ENCODE results near the gene KCNH8.
"Not testable (repeated sequence)": the region's sequence is repeated elsewhere in the genome, so short reads cannot be mapped to it uniquely, and the experiment has no call there.

Gene KCNH8

DNA sequence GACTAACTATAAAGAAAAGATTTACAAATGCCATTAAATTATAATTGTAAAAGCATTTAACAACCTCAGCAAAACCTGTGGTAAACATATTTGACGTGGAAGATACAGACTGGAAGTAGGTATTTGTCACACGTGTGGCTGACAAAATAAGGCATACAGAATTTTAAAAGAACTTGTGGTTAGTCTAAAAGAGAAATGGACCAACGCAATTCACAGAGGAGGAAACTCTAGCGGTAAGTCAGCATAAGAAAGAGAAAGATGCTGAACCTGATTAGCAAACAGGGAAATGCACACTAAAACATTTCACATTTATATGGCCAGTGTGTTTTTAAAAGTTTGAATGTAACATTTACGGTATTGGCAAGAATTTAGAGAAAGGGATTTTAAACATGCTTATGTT is 35.3 kb downstream of the KCNH8 start:
- peak; percentile 4 to 39 for DNase-seq

DNA sequence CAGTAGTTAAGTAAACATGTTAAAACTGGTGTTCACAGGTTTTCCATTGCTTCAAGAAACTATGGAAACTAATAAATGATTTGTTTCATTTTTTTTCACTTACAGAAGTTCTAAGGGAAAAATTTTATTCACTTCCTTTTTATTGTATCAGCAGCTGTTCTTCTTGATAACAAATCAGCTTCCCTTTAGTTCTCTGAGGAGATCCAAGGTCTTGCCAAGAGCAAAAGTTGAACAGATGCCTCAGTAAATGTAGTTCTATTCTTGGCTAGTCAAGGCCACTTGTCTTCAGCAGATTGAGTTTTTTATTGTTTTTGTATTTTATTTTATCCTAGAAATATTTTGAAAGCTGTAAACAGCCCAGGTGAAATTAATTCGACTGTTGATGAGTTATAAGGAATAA is 41.8 kb downstream of the KCNH8 start:
- DNase-seq = no peak

DNA sequence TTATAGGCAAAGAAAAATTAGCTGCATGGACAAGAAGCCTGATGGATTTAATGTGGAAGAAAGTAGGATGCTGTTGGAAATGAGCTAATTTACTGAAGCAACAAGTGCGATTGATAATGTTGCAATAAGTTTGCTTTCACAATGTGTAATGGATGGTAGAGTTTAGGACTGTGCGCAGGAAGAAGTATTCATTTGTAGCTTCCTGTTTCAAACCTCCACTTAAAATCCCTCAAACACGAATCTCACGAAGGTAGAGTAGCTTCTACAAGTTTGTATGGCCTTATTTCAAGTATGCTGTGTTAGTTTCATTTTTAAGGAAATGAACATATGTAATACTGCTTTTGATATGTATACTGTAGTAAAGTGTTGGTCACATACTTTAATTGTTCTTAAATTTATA is 42.3 kb downstream of the KCNH8 start:
- peak; percentile 80 to 81 for DNase-seq

DNA sequence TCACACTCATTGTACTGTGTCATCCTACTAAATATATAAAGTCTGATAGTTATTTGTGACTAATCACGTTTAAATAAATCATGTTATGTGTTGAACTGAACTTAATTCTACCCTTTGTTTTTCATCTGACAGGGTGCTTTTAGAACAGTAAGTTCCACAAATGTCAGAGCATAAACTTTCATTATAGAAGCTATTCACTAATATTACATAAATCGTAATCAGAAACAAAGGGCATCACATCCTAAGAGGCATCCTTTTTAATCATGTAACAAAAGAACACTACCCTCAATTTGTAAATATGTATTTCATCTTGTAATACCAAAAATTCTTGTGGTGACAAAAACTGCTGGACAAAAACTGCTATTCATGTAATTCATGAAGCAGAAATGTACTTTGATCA is 50.8 kb downstream of the KCNH8 start:
- DNase-seq = no peak

DNA sequence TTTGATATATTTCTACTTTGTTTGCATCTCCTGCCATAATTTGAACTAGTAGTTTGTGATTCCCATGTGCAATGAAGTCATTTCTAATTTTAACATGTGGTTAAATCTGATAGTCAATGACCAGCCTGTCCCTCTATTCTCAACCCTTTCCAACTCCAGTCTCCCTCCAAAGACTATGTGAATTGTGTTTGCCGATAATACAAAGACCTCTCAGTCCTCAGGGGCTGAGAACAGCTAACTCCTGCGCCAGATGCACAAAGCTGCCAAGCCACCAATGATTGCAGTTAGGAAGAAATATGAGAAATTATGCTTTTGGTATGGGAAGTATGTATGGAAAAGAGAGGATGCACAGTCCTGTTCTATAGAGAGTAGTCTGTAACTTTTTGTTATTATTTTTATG is 54.0 kb downstream of the KCNH8 start:
- DNase-seq = no peak

GRCh38 chr3:19202754-19203153 is 54.4 kb downstream of the KCNH8 start:
- no peak for DNase-seq

DNA sequence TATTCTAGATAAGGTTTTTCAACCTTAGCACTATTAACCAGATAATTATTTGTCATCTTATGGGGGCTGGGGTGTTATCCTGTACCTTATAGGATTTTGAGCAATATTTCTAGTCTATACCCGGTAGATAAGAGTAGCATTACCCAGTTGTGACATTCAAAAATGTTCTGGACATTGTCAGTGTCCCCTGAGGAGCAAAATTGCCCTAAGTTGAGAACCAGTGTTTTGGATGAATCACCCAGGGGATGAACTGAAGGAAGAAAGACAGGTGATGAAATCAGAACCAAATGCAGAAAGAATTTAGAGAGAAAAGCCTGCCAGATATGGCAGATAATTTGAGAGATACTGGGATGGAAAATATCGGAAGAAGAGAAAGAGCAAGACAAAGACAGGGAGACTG is 58.2 kb downstream of the KCNH8 start:
- DNase-seq = no peak

DNA sequence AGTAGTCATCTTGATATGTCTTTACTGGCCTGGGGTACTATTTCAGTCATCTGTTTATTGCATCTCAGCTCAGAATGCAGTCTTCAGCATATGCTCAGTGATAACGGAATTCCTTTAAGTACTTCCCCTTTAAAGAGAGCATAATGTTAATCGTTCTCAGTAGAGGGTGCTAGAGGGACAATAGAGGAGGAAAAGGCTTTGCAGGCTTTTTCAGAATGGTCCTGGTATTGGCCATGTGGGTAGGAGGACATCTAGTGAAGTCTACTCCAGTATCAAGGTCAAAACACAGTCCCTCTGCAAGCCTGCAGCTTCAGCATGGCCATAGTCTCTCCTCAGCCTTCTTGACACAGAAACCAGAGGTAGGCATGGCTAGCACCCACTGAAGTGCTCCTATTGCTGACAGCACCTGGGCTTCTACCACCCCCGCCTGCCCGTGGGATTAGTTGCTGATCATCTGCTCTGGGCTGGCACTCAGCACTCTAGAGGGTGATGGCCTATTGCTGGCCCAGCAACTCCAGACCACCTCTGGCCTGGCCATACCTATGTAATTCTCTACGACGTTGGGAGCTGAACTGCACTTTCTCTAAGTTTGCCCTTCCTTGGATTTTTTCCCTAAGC is 65.4 kb downstream of the KCNH8 start:
- peak; percentile 56 to 57 for DNase-seq

GRCh38 chr3:19215427-19215826 is 67.1 kb downstream of the KCNH8 start:
- DNase-seq = no peak

- no peak for DNase-seq
These were observed 68.5 kb downstream of the KCNH8 start for GRCh38 chr3:19216669-19217337.

- DNase-seq = no peak
These were observed 72.0 kb downstream of the KCNH8 start for GRCh38 chr3:19220311-19220710.

GRCh38 chr3:19221081-19221480 is 72.8 kb downstream of the KCNH8 start:
- DNase-seq = no peak

DNA sequence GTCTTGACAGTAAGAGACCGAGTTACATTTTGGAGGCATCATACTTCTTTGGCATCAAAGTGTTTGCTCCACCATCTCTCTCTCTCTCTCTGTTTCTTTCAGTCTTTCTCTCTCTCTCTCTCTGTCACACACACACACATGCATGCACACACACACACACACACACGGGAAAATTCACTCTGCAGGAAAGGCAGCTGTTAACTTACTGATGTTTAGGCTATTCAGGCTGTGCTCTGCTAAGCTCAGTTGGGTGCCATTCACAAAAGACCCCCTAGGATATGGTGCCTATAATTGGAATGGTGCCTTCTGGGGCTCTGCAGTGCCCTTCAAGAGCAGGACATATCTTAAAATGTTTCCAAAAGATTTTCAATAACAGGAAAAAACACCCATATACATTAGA is 78.2 kb downstream of the KCNH8 start:
- DNase-seq = no peak

DNA sequence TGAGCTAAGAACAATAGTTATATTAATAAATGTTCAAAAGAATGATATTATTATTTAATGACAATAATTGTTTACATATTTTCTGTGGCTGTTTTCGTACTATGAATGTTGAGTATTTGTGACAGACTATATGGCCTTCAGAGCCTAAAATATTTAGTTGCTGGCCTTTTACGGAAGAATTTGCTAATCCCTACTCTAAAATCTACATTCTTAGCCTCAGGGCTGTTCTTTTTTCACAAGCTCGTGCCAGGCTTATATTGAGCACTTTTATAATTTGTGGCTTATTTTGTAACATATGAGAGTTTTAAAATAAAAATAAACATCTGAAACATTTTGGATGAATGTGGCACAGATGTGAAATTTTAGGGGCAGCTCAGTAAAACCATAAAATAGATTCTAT is 79.9 kb downstream of the KCNH8 start:
- no peak for DNase-seq

- DNase-seq = peak; percentile 10 to 15
These were observed 80.8 kb downstream of the KCNH8 start for GRCh38 chr3:19229086-19229485.

- not testable (repeated sequence) for DNase-seq
These were observed 81.6 kb downstream of the KCNH8 start for GRCh38 chr3:19229881-19230280.

- no peak for DNase-seq
These were observed 83.6 kb downstream of the KCNH8 start for GRCh38 chr3:19231792-19232461.

GRCh38 chr3:19232566-19232965 is 84.3 kb downstream of the KCNH8 start:
- DNase-seq = no peak

DNA sequence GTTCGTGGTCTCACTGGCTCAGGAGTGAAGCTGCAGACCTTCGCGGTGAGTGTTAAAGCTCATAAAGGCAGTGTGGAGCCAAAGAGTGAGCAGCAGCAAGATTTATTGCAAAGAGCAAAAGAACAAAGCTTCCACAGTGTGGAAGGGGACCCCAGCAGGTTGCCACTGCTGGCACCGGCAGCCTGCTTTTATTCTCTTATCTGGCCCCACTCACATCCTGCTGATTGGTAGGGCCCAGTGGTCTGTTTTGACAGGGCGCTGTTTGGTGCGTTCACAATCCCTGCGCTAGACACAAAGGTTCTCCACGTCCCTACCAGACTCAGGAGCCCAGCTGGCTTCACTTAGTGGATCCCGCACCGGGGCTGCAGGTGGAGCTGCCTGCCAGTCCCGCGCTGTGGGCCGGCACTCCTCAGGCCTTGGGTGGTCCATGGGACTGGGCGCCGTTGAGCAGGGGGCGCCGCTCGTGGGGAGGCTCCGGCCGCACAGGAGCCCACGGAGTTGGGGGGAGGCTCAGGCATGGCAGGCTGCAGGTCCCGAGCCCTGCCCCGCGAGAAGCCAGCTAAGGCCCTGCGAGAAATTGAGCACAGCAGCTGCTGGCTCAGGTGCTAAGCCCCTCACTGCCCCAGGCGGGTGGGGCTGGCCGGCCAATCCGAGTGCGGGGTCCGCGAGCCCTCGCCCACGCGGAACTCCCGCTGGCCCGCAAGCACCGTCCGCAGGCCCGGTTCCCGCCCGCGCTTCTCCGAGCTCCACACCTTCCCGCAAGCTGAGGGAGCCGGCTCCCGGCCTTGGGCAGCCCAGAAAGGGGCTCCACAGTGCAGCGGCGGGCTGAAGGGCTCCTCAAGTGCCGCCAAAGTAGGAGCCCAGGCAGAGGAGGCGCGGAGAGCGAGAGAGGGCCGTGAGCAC is 85.8 kb downstream of the KCNH8 start:
- not testable (repeated sequence) for DNase-seq

DNA sequence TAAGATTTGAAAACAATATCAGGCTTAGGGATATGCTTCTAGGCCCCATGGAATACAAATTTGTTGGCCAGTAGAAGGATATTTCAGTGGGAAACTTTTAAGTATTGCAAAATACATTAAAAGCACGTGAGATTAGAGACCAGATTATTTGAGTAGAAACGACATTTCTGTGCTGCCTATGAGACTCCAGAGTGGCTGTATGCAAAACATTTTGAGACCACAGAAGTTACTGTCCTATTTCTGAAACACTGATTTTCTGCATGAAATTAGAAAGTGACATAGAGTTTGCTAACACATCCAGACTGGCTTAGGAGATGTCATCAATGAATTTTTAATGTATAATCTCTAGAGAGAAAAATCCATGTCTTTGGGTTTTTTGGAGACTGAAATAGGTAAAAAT is 99.8 kb downstream of the KCNH8 start:
- DNase-seq = no peak

DNA sequence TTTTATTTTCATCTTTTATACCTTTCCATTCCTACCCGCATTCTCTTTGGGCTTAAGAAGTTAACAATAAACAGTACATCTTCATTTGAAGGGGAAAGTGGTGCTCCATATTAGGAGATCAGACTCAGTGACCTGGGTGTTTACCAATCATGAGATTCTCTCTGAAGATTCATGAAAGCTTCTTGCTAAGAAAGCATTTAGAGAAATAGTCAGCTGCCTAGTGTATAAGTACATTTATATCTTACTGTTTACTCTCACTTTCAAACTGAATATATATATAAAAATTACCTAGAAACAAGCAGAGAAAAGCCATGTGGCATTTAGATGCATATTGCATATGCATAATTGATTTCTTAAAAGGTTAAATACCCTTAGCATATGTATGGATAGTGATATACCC is 100.5 kb downstream of the KCNH8 start:
- no peak for DNase-seq

DNA sequence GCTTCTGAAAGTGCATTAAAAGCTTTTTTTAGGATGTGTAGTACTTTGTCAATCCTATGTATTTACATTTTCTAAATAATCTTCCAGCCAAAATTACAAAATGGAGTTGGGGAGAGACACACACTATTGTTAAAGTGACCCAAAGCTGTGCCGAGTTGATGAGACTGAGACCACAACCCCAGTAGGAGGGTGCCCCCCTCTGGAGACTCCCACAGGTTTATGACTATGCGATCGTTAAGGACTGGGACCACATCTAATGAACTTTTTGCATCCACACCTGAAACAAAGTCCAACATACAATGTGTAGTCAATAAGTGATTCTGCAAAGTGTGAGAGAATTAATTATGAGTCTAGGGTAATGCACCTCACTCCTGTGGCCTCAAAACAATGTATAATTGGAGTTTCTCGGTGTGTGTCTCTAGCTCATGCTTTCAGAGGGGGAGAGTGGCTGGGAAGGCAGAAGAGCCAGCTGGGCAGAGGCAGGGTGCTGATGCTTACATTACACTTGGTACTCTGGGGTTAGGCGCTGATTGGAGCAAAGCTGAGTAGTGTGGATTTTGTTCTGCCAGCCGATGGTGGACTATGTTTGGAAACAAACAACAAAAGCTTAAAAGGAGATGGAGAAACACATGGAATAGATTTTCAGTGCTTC is 102.8 kb downstream of the KCNH8 start:
- no peak for DNase-seq

GRCh38 chr3:19254189-19254588 is 105.9 kb downstream of the KCNH8 start:
- peak; percentile 68 to 74 for DNase-seq

All from AML-193 (cell line).